22Rv1 (cell line): ENCODE data around the gene ADGRB3.

Experiments used
- CTCF ChIP-seq: fragments of 450-650 bp; IDR thresholded peaks from 2 replicates; pipeline ENCODE4 v1.5.1; 2017; ENCODE audit warnings: mild to moderate bottlenecking
- ZFX ChIP-seq: fragments of 450-650 bp; IDR thresholded peaks from 2 replicates; pipeline ENCODE4 v1.6.1; 2017; ENCODE audit warnings: antibody characterized with exemption, borderline replicate concordance

GRCh38 chr6:69128411-69128810, 493.3 kb downstream of the ADGRB3 start:
- no peak for TF ChIP-seq CTCF
- TF ChIP-seq ZFX: no peak
